HUES64 (cell line): ENCODE data around the gene R3HDM1.

Source experiments
- H3K27ac ChIP-seq: 2 replicates; pipeline ENCODE4 v1.7.0; 2013; ENCODE audit warnings: low read depth, low read length, inconsistent platforms
- H3K27me3 ChIP-seq: 2 replicates; pipeline ENCODE4 v1.6.1; 2013; ENCODE audit warnings: mild to moderate bottlenecking, low read length; ENCODE audit not compliant: insufficient read depth
- H3K36me3 ChIP-seq: 2 replicates; pipeline ENCODE4 v1.6.1; 2013; ENCODE audit warnings: mild to moderate bottlenecking, low read length; ENCODE audit not compliant: insufficient read depth
- H3K4me1 ChIP-seq: 2 replicates; pipeline ENCODE4 v1.6.1; 2013; ENCODE audit warnings: mild to moderate bottlenecking, low read length, moderate library complexity; ENCODE audit not compliant: insufficient read depth
- H3K4me3 ChIP-seq: 2 replicates; pipeline ENCODE4 v1.5.1; 2013; ENCODE audit warnings: mild to moderate bottlenecking, low read length, moderate library complexity
- H3K9ac ChIP-seq: 2 replicates; pipeline ENCODE4 v1.6.1; 2013; ENCODE audit warnings: mild to moderate bottlenecking, low read depth, low read length
- H3K9me3 ChIP-seq: 2 replicates; pipeline ENCODE4 v1.6.1; 2013; ENCODE audit warnings: low read depth, low read length; ENCODE audit not compliant: insufficient read depth
- WGBS: fragments of 150-250, 120-280 bp; methylation state at CpG from one replicate; pipeline ENCODE4 v1.1.7; 2013; ENCODE audit warnings: missing lambda C conversion rate; 5-methylcytosine and 5-hydroxymethylcytosine counted together

R3HDM1 gene

GRCh38 chr2:135745545-135745944 lies 214.3 kb downstream of the R3HDM1 start:
- H3K9me3 ChIP-seq, result no peaks in the 10 kb centered on the region
- H3K9ac ChIP-seq, result no peak overlapping the region
- peaks cover 45% of the 10 kb centered on the region for H3K36me3 ChIP-seq
- no peaks in the 10 kb centered on the region for H3K27me3 ChIP-seq
- H3K4me1 ChIP-seq, result peaks cover 17% of the 10 kb centered on the region
- no peak overlapping the region for H3K4me3 ChIP-seq
- 100% methylated on average over 2 of the region's 4 CpGs for WGBS
- H3K27ac ChIP-seq, result no peak overlapping the region

GRCh38 chr2:135755573-135755972 lies 224.3 kb downstream of the R3HDM1 start:
- Histone ChIP-seq H3K27me3 (no peaks in the 10 kb centered on the region), H3K9ac (no peak overlapping the region), H3K4me3 (no peak overlapping the region), H3K4me1 (no peaks in the 10 kb centered on the region), H3K36me3 (peaks cover 89% of the 10 kb centered on the region), H3K9me3 (peaks cover 16% of the 10 kb centered on the region; the same call in 1 of the 2 replicates), H3K27ac (no peak overlapping the region)
- 99% methylated on average over 2 of the region's 2 CpGs for WGBS

- no peaks in the 10 kb centered on the region for H3K27me3 ChIP-seq
- H3K9me3 ChIP-seq, result peaks cover 16% of the 10 kb centered on the region; the same call in 1 of the 2 replicates
- WGBS, result 95% methylated on average over 1 of the region's 1 CpG
- no peaks in the 10 kb centered on the region for H3K4me1 ChIP-seq
- H3K4me3 ChIP-seq, result no peak overlapping the region
- H3K27ac ChIP-seq, result no peak overlapping the region
- H3K9ac ChIP-seq, result no peak overlapping the region
- H3K36me3 ChIP-seq, result peaks cover 95% of the 10 kb centered on the region
These were observed 225.4 kb downstream of the R3HDM1 start for GRCh38 chr2:135756692-135757091.

GRCh38 chr2:135762022-135762421 lies 230.7 kb downstream of the R3HDM1 start:
- no peak overlapping the region for H3K9ac ChIP-seq

GRCh38 chr2:135762530-135762929 lies 231.2 kb downstream of the R3HDM1 start:
- H3K4me3 ChIP-seq, result no peak overlapping the region
- H3K27ac ChIP-seq, result no peak overlapping the region
- H3K27me3 ChIP-seq, result no peaks in the 10 kb centered on the region
- 100% methylated on average over 1 of the region's 1 CpG for WGBS
- no peaks in the 10 kb centered on the region for H3K4me1 ChIP-seq
- peaks cover 97% of the 10 kb centered on the region for H3K36me3 ChIP-seq
- H3K9me3 ChIP-seq, result 0 out of 2 replicates have a peak, but pooled peaks cover under 1% of the 10 kb centered on the region
- H3K9ac ChIP-seq, result no peak overlapping the region

More at GRCh38 chr2:135762022-135762421, 230.7 kb downstream of the R3HDM1 start:
- Histone ChIP-seq H3K36me3 (peaks cover 97% of the 10 kb centered on the region), H3K4me3 (no peak overlapping the region), H3K27me3 (no peaks in the 10 kb centered on the region), H3K4me1 (no peaks in the 10 kb centered on the region), H3K9me3 (peaks cover 6% of the 10 kb centered on the region; the same call in 1 of the 2 replicates), H3K27ac (no peak overlapping the region)

- Histone ChIP-seq H3K4me1 (no peaks in the 10 kb centered on the region), H3K9me3 (no peaks in the 10 kb centered on the region), H3K9ac (no peak overlapping the region), H3K36me3 (peaks cover 91% of the 10 kb centered on the region), H3K27ac (no peak overlapping the region), H3K27me3 (no peaks in the 10 kb centered on the region), H3K4me3 (no peak overlapping the region)
- 88% methylated on average over 8 of the region's 8 CpGs for WGBS
These were observed 237.6 kb downstream of the R3HDM1 start for GRCh38 chr2:135768863-135769262.

GRCh38 chr2:135773319-135773718 lies 242.0 kb downstream of the R3HDM1 start:
- H3K27ac ChIP-seq, result no peak overlapping the region
- no peaks in the 10 kb centered on the region for H3K4me1 ChIP-seq
- peaks cover 90% of the 10 kb centered on the region for H3K36me3 ChIP-seq
- H3K9ac ChIP-seq, result no peak overlapping the region
- 99% methylated on average over 2 of the region's 2 CpGs for WGBS
- H3K27me3 ChIP-seq, result no peaks in the 10 kb centered on the region
- H3K9me3 ChIP-seq, result no peaks in the 10 kb centered on the region
- no peak overlapping the region for H3K4me3 ChIP-seq

GRCh38 chr2:135773917-135774316 lies 242.6 kb downstream of the R3HDM1 start:
- H3K9me3 ChIP-seq, result no peaks in the 10 kb centered on the region
- no peak overlapping the region for H3K4me3 ChIP-seq
- no peaks in the 10 kb centered on the region for H3K27me3 ChIP-seq
- no peak overlapping the region for H3K9ac ChIP-seq
- H3K36me3 ChIP-seq, result peaks cover 93% of the 10 kb centered on the region
- no peak overlapping the region for H3K27ac ChIP-seq
- H3K4me1 ChIP-seq, result no peaks in the 10 kb centered on the region
